Cardiac fibroblast (primary cell): ENCODE data around the gene TNF.
A peak's percentile ranks its signal among the peaks of the same experiment; 100 is the strongest.

Experiments used
- DNase-seq, 2 donors: peaks; one replicate each; pipeline versions ENCODE4 v3.0.0 to v3.0.0-alpha.2; 2010; ENCODE audit warnings: low read depth in 2 of 2
- H3K4me3 ChIP-seq, 2 donors: replicated peaks in 1 of 2; 1 replicate in 1 of 2; 2 replicates in 1 of 2; pipeline ENCODE4 v1.5.1; 2011; ENCODE audit warnings: low read depth in 2 of 2, low read length in 2 of 2, mild to moderate bottlenecking in 2 of 2, moderate library complexity in 1 of 2
- CTCF ChIP-seq: IDR thresholded peaks from one replicate; pipeline ENCODE4 v1.5.1; 2011; ENCODE audit warnings: low read depth, mild to moderate bottlenecking, low read length, inconsistent platforms

Gene TNF

GRCh38 chr6:31559958-31560696, 15.2 kb upstream of the TNF start:
- H3K4me3 ChIP-seq = no peak overlapping the region
- TF ChIP-seq CTCF = no peak
- DNase-seq = peak; percentile 76 to 80

- no peak for TF ChIP-seq CTCF
- H3K4me3 ChIP-seq = no peak overlapping the region
- no peak for DNase-seq
Observed at GRCh38 chr6:31560697-31561058, 14.7 kb upstream of the TNF start.

GRCh38 chr6:31567531-31568370, 7.6 kb upstream of the TNF start:
- no peak for TF ChIP-seq CTCF
- DNase-seq = no peak
- H3K4me3 ChIP-seq = no peak overlapping the region

GRCh38 chr6:31568537-31568961, 6.8 kb upstream of the TNF start:
- no peak for DNase-seq
- TF ChIP-seq CTCF = no peak
- no peak overlapping the region for H3K4me3 ChIP-seq

- DNase-seq = no peak
Observed at GRCh38 chr6:31569861-31570536, 5.4 kb upstream of the TNF start.

More at GRCh38 chr6:31569861-31570536, 5.4 kb upstream of the TNF start:
- no peak overlapping the region for H3K4me3 ChIP-seq
- TF ChIP-seq CTCF = no peak
